ENCODE data around the gene SPRR2F.

GRCh38 chr1:153095764-153096163 lies 17.6 kb downstream of the SPRR2F start:
- TF ChIP-seq CTCF (IDR thresholded peaks at IDR 0.05) (no peak), POLR2A (IDR thresholded peaks at IDR 0.05) (no peak)

Measured in heart left ventricle (tissue), 13 donors.